Epithelial cell of umbilical artery (primary cell): ENCODE measurements around the gene TSHB. TPM values are rescaled to one million over a fixed set of nuclear protein-coding genes. Genes with fewer than 3 reads are reported as not detected.

Experiments
- total RNA-seq: library from RNA; depleted of rRNA; stranded (reverse); fragments of >200 nt; gene quantifications from 2 replicates; pipeline ENCODE4 v1.2.3, GENCODE V29; 2014

Gene TSHB
- total RNA-seq = not detected in 2 replicates

GRCh38 chr1:115029526-115029925 is at the start of gene TSHB:
TSHB (plus strand) TSS chr1:115029826; CDS start chr1:115033363, 3,537 bp downstream.

Other genes starting within 250 kb of the TSHB start
- 39.2 and 44.5 TPM in 2 replicates for gene SIKE1, start 249.1 kb upstream of the TSHB start, total RNA-seq
- not detected in 2 replicates for gene SYCP1, start 175.0 kb upstream of the TSHB start, total RNA-seq
- gene TSPAN2, start 59.7 kb downstream of the TSHB start, total RNA-seq = 2.6 and 3.6 TPM in 2 replicates